Smooth muscle cell (in vitro differentiated cells): ENCODE measurements around the gene RAB3B. TPM values are rescaled to one million over a fixed set of nuclear protein-coding genes. Genes with fewer than 3 reads are reported as not detected.
A peak's percentile ranks its signal among the peaks of the same experiment; 100 is the strongest.

Experiments
- DNase-seq: peaks from one replicate; lab custom pipeline; 2025; ENCODE audit not compliant: unreplicated experiment; lab: John Stamatoyannopoulos, UW
- H2AFZ ChIP-seq: fragments of 200-600 bp; sonication (generic); 2 replicates; pipeline ENCODE4 v1.6.0; 2016; ENCODE audit warnings: antibody characterized with exemption, low read depth, mild to moderate bottlenecking
- H3F3A ChIP-seq: fragments of 200-600 bp; sonication (generic); 2 replicates; pipeline ENCODE4 v1.6.0; 2017; ENCODE audit warnings: antibody characterized with exemption, low read depth
- H3K27ac ChIP-seq: fragments of 200-600 bp; sonication (generic); 2 replicates; pipeline ENCODE4 v1.5.1; 2016; ENCODE audit warnings: low read depth, mild to moderate bottlenecking
- H3K27me3 ChIP-seq: fragments of 200-600 bp; sonication (generic); 2 replicates; pipeline ENCODE4 v1.6.1; 2016; ENCODE audit warnings: low read depth, mild to moderate bottlenecking
- H3K36me3 ChIP-seq: fragments of 200-600 bp; sonication (generic); 2 replicates; pipeline ENCODE4 v1.5.1; 2016; ENCODE audit warnings: low read depth
- H3K4me1 ChIP-seq: fragments of 200-600 bp; sonication (generic); 2 replicates; pipeline ENCODE4 v1.5.1; 2016; ENCODE audit warnings: low read depth
- H3K4me2 ChIP-seq: fragments of 200-600 bp; sonication (generic); 2 replicates; pipeline ENCODE4 v1.6.0; 2016; ENCODE audit warnings: mild to moderate bottlenecking
- H3K4me3 ChIP-seq: fragments of 200-600 bp; sonication (generic); 2 replicates; pipeline ENCODE4 v1.5.1; 2016; ENCODE audit warnings: mild to moderate bottlenecking
- H3K79me2 ChIP-seq: fragments of 200-600 bp; sonication (generic); 2 replicates; pipeline ENCODE4 v1.6.0; 2016; ENCODE audit warnings: low read depth, mild to moderate bottlenecking
- H3K9ac ChIP-seq: fragments of 200-600 bp; sonication (generic); 2 replicates; pipeline ENCODE4 v1.6.0; 2016; ENCODE audit warnings: low read depth
- H3K9me3 ChIP-seq: fragments of 200-600 bp; sonication (generic); replicated peaks from 2 replicates; pipeline ENCODE4 v1.5.1; 2016; ENCODE audit warnings: low read depth
- H4K20me1 ChIP-seq: fragments of 200-600 bp; sonication (generic); 2 replicates; pipeline ENCODE4 v1.6.0; 2016; ENCODE audit warnings: low read depth
- CTCF ChIP-seq: fragments of 200-600 bp; sonication (generic); IDR thresholded peaks from 2 replicates; pipeline ENCODE4 v1.5.1; 2017; ENCODE audit warnings: borderline replicate concordance, mild to moderate bottlenecking, antibody characterized with exemption; ENCODE audit not compliant: insufficient read depth, poor library complexity, severe bottlenecking
- WGBS: methylation state at CpG from one replicate; pipeline ENCODE4 v1.1.7; 2016; ENCODE audit warnings: low lambda C conversion rate; 5-methylcytosine and 5-hydroxymethylcytosine counted together
- polyA plus RNA-seq: library from polyadenylated mRNA; unstranded; fragments of >200 nt; fragmentation: Nextera tagmentation; extraction: Ambion mirVana; gene quantifications from 2 replicates; pipeline ENCODE4 v1.2.1, GENCODE V29; 2016
- total RNA-seq: library from RNA; depleted of rRNA; stranded (reverse); fragments of >200 nt; gene quantifications from 2 replicates; pipeline ENCODE4 v1.2.3, GENCODE V29; 2014

RAB3B gene
- total and polyA plus RNA-seq, 2 experiments from 2014 or later, result 3.5 to 9.3 TPM

GRCh38 chr1:52003877-52004276 is 13.4 kb upstream of the RAB3B start:
- no peak overlapping the region for H3K4me3 ChIP-seq
- 66% methylated on average over 4 of the region's 4 CpGs for WGBS
- no peaks in the 10 kb centered on the region for H3K9me3 ChIP-seq
- TF ChIP-seq CTCF, result no peak
- H3K9ac ChIP-seq, result no peak overlapping the region
- peaks cover 3% of the 10 kb centered on the region for H3F3A ChIP-seq
- no peaks in the 10 kb centered on the region for H3K79me2 ChIP-seq
- no peak for DNase-seq
- no peaks in the 10 kb centered on the region for H3K27me3 ChIP-seq
- H3K36me3 ChIP-seq, result no peaks in the 10 kb centered on the region
- no peak overlapping the region for H2AFZ ChIP-seq
- H4K20me1 ChIP-seq, result no peaks in the 10 kb centered on the region
- H3K4me1 ChIP-seq, result peaks cover 17% of the 10 kb centered on the region
- H3K27ac ChIP-seq, result no peak overlapping the region
- H3K4me2 ChIP-seq, result no peak overlapping the region

GRCh38 chr1:52002038-52002917 is 11.8 kb upstream of the RAB3B start:
- H3K4me2 ChIP-seq, result no peak overlapping the region
- no peaks in the 10 kb centered on the region for H3K36me3 ChIP-seq
- H2AFZ ChIP-seq, result no peak overlapping the region
- peaks cover 3% of the 10 kb centered on the region for H3F3A ChIP-seq
- no peak overlapping the region for H3K4me3 ChIP-seq
- no peaks in the 10 kb centered on the region for H3K79me2 ChIP-seq
- DNase-seq, result no peak
- H3K4me1 ChIP-seq, result peaks cover 10% of the 10 kb centered on the region
- 48% methylated on average over 9 of the region's 9 CpGs for WGBS
- TF ChIP-seq CTCF, result peak; percentile 86
- H3K9ac ChIP-seq, result no peak overlapping the region
- H4K20me1 ChIP-seq, result no peaks in the 10 kb centered on the region
- H3K9me3 ChIP-seq, result no peaks in the 10 kb centered on the region
- no peaks in the 10 kb centered on the region for H3K27me3 ChIP-seq
- no peak overlapping the region for H3K27ac ChIP-seq

GRCh38 chr1:51998701-51999100 is 8.2 kb upstream of the RAB3B start:
- H3K79me2 ChIP-seq, result no peaks in the 10 kb centered on the region
- no peaks in the 10 kb centered on the region for H3K9me3 ChIP-seq
- H3K27me3 ChIP-seq, result no peaks in the 10 kb centered on the region
- H3K9ac ChIP-seq, result no peak overlapping the region
- H3K4me1 ChIP-seq, result no peaks in the 10 kb centered on the region
- H2AFZ ChIP-seq, result no peak overlapping the region
- H3K4me2 ChIP-seq, result no peak overlapping the region
- 100% methylated on average over 1 of the region's 1 CpG for WGBS
- H3K27ac ChIP-seq, result no peak overlapping the region
- no peaks in the 10 kb centered on the region for H3K36me3 ChIP-seq
- no peak for DNase-seq
- no peak overlapping the region for H3K4me3 ChIP-seq
- no peaks in the 10 kb centered on the region for H3F3A ChIP-seq
- H4K20me1 ChIP-seq, result no peaks in the 10 kb centered on the region
- TF ChIP-seq CTCF, result no peak

GRCh38 chr1:51997974-51998382 is 7.5 kb upstream of the RAB3B start:
- no peak overlapping the region for H3K4me3 ChIP-seq
- WGBS, result 45% methylated on average over 5 of the region's 5 CpGs
- DNase-seq, result no peak
- no peaks in the 10 kb centered on the region for H3K4me1 ChIP-seq
- no peak for TF ChIP-seq CTCF
- H3K27me3 ChIP-seq, result peaks cover 4% of the 10 kb centered on the region
- H3K9ac ChIP-seq, result no peak overlapping the region
- H4K20me1 ChIP-seq, result no peaks in the 10 kb centered on the region
- H3F3A ChIP-seq, result no peaks in the 10 kb centered on the region
- H3K36me3 ChIP-seq, result no peaks in the 10 kb centered on the region
- no peaks in the 10 kb centered on the region for H3K79me2 ChIP-seq
- H3K9me3 ChIP-seq, result no peaks in the 10 kb centered on the region
- H3K27ac ChIP-seq, result no peak overlapping the region
- H2AFZ ChIP-seq, result no peak overlapping the region
- no peak overlapping the region for H3K4me2 ChIP-seq
